HFFc6 (cell line): ENCODE measurements around the gene CARMIL3. TPM values are rescaled to one million over a fixed set of nuclear protein-coding genes. Genes with fewer than 3 reads are reported as not detected.

Experiments
- DNase-seq: peaks from one replicate; pipeline ENCODE4 v3.0.0-alpha.2; 2018
- H3K27ac Mint-ChIP-seq: 2 replicates; pipeline ENCODE4 v1.8.0; 2020; ENCODE audit warnings: mild to moderate bottlenecking, mixed read lengths
- H3K27me3 Mint-ChIP-seq: 2 replicates; pipeline ENCODE4 v1.8.0; 2021; ENCODE audit warnings: mild to moderate bottlenecking, moderate library complexity, mixed read lengths; ENCODE audit not compliant: insufficient read depth
- H3K36me3 Mint-ChIP-seq: 2 replicates; pipeline ENCODE4 v1.8.0; 2021; ENCODE audit warnings: low read depth, mixed read lengths
- H3K4me1 Mint-ChIP-seq: 2 replicates; pipeline ENCODE4 v1.8.0; 2020; ENCODE audit warnings: low read depth, mixed read lengths
- H3K4me3 Mint-ChIP-seq: 2 replicates; pipeline ENCODE4 v1.8.0; 2020; ENCODE audit warnings: mild to moderate bottlenecking, moderate library complexity, mixed read lengths
- H3K9me3 Mint-ChIP-seq: 2 replicates; pipeline ENCODE4 v1.8.0; 2020; ENCODE audit warnings: mild to moderate bottlenecking, mixed read lengths
- CTCF ChIP-seq: fragments of 200-600 bp; sonication (generic); IDR thresholded peaks from 2 replicates; pipeline ENCODE4 v1.5.0; 2021; ENCODE audit warnings: antibody characterized with exemption, mild to moderate bottlenecking
- total RNA-seq, 6 experiments: library from RNA; stranded (reverse); fragmentation: NEBNext Ultra II Directional; extraction: Animal tissue kit (Norgen Biotek cat#: 25700); gene quantifications; 2 replicates in 1 of 6; 3 replicates in 5 of 6; pipeline ENCODE4 v1.2.3, GENCODE V29; 2021

The CARMIL3 gene
- total RNA-seq, 6 experiments from 2014 or later, result not detected

GRCh38 chr14:24085215-24085614 lies 33.4 kb downstream of the CARMIL3 start:
- no peak overlapping the region for H3K27ac Mint-ChIP-seq
- H3K4me3 Mint-ChIP-seq, result no peak overlapping the region

GRCh38 chr14:24086193-24086955 lies 34.6 kb downstream of the CARMIL3 start:
- DNase-seq, result no peak
- no peaks in the 10 kb centered on the region for H3K9me3 Mint-ChIP-seq
- no peaks in the 10 kb centered on the region for H3K4me1 Mint-ChIP-seq
- no peaks in the 10 kb centered on the region for H3K36me3 Mint-ChIP-seq
- H3K27me3 Mint-ChIP-seq, result peaks cover 23% of the 10 kb centered on the region
- no peak overlapping the region for H3K27ac Mint-ChIP-seq
- TF ChIP-seq CTCF, result no peak
- no peak overlapping the region for H3K4me3 Mint-ChIP-seq

More at GRCh38 chr14:24085215-24085614, 33.4 kb downstream of the CARMIL3 start:
- no peaks in the 10 kb centered on the region for H3K4me1 Mint-ChIP-seq
- no peak for TF ChIP-seq CTCF
- H3K36me3 Mint-ChIP-seq, result no peaks in the 10 kb centered on the region
- H3K9me3 Mint-ChIP-seq, result no peaks in the 10 kb centered on the region
- no peak for DNase-seq
- peaks cover 26% of the 10 kb centered on the region for H3K27me3 Mint-ChIP-seq

GRCh38 chr14:24087004-24087403 lies 35.2 kb downstream of the CARMIL3 start:
- Mint-ChIP-seq H3K9me3 (no peaks in the 10 kb centered on the region), H3K27me3 (peaks cover 21% of the 10 kb centered on the region)

GRCh38 chr14:24088095-24088494 lies 36.3 kb downstream of the CARMIL3 start:
- no peak for TF ChIP-seq CTCF
- Mint-ChIP-seq H3K4me3 (no peak overlapping the region), H3K4me1 (peaks cover 3% of the 10 kb centered on the region), H3K27ac (no peak overlapping the region), H3K9me3 (no peaks in the 10 kb centered on the region), H3K27me3 (peaks cover 14% of the 10 kb centered on the region), H3K36me3 (no peaks in the 10 kb centered on the region)
- no peak for DNase-seq

More at GRCh38 chr14:24087004-24087403, 35.2 kb downstream of the CARMIL3 start:
- DNase-seq, result no peak
- Mint-ChIP-seq H3K4me1 (no peaks in the 10 kb centered on the region), H3K36me3 (no peaks in the 10 kb centered on the region), H3K27ac (no peak overlapping the region), H3K4me3 (no peak overlapping the region)
- no peak for TF ChIP-seq CTCF

- H3K4me3 Mint-ChIP-seq, result no peak overlapping the region
- no peak for DNase-seq
- no peak for TF ChIP-seq CTCF
- H3K4me1 Mint-ChIP-seq, result peaks cover 11% of the 10 kb centered on the region
- no peaks in the 10 kb centered on the region for H3K36me3 Mint-ChIP-seq
- H3K27ac Mint-ChIP-seq, result no peak overlapping the region
- H3K9me3 Mint-ChIP-seq, result no peaks in the 10 kb centered on the region
- peaks cover 10% of the 10 kb centered on the region for H3K27me3 Mint-ChIP-seq
Observed at GRCh38 chr14:24089890-24090289, 38.1 kb downstream of the CARMIL3 start.
